NCI-H1694 (cell line): ENCODE results near the gene KIAA1210.
"Not testable (repeated sequence)": the region's sequence is repeated elsewhere in the genome, so short reads cannot be mapped to it uniquely, and the experiment has no call there.

ENCODE experiments used
- DNase-seq: peaks from one replicate; lab custom pipeline; 2025; lab: John Stamatoyannopoulos, UW

KIAA1210 gene

GRCh38 chrX:119036107-119037029, 91.2 kb downstream of the KIAA1210 start:
- no peak for DNase-seq

GRCh38 chrX:119030990-119031389, 96.6 kb downstream of the KIAA1210 start:
- no peak for DNase-seq

GRCh38 chrX:119029656-119030055, 98.0 kb downstream of the KIAA1210 start:
- not testable (repeated sequence) for DNase-seq

- DNase-seq, result no peak
Observed at GRCh38 chrX:119028733-119029330, 98.8 kb downstream of the KIAA1210 start.
